HG02798 (cell line): ENCODE measurements around the gene KCTD21.

Source experiments
- ATAC-seq: cut with Tn5 transposase; IDR thresholded peaks from one replicate; pipeline ENCODE4 v1.9.1; 2021; ENCODE audit warnings: mild to moderate bottlenecking; ENCODE audit not compliant: unreplicated experiment, poor library complexity

Gene KCTD21

DNA sequence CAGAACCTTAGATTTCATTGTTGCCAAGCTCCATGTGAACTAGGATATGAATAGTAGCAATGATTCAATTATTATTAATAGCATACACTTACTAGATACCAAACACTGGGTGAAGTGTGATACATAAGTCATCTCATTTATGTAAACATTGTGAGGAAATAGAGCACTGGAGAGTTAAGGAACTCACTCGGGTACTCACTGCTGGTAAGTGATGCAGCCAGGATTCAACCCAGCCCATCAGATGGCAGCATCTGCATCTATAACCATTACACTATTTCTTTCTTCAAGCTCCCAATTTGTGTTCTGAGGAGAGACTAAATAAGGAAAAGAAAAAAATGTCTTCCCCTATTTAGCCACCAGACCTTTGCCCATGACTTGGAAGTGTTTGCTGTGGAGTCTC, 38.8 kb downstream of the KCTD21 start:
- ATAC-seq: no peak

DNA sequence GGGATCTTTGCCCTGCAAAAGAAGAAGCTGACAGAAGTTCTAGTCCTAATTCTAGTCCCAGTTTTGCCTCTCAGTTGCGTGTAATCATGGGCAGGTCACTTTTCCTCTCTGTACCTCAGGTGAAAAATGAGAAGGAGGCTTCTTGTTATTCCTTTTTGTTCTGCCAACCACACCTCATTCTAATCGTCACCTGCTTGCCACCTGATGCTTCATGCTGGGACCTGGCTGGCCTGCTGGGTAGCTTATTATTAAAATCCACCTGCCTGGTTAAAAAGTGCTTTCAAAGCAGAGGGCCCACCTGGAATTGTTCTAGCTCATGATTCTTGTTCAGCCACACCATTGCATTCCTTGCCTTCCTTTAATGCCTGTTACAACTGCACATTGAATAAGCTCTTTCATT, 40.6 kb downstream of the KCTD21 start:
- no peak for ATAC-seq

DNA sequence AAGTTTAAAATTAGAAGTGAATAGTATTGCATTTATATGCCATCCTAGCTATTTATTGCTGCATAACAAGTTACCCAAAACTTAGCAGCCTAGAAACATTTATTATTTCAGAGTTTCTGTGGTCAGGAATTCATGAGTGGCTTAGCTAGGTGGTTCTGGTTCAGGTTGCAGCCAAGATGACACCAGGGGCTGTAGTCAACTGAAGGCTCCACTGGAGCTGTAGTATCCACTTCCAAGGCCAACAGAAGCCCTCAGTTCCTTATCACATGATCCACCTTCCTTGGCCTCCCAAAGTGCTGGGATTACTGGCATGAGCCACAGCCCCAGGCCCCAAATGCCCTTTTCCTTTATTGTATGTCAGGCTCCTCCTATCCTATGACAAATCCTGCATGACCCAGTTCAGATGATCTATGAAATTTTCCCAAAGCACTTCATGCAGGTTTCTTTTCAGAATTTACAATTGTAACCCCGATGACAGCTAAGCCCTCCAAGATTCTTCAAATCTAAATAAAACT, 42.9 kb downstream of the KCTD21 start:
- no peak for ATAC-seq

DNA sequence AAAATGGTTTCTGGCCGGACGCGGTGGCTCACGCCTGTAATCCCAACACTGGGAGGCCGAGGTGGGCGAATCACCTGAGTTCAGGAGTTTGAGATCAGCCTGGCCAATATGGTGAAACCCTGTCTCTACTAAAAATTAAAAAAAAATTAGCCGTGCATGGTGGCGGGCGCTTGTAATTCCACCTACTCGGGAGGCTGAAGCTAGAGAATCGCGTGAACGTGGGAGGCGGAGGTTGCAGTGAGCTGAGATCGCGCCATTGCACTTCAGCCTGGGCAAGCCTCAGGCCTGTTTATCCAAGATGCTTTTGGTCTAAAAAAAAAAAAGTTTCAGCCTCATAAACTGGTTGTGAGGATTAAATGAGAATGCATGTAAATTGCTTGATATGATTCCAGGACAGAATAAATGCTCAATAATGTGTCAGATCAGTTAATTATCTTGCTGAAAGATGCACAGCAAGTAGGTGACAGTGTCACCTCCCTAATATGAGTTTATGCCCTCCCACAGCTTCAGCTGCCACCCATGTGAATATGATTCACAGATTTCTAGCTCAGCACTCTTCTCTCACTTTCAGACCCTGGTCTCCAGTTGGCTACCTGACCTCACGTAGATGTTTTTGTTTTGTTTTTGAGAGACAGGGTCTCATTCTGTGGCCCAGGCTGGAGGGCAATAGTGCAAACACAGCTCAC, 47.9 kb downstream of the KCTD21 start:
- no peak for ATAC-seq

DNA sequence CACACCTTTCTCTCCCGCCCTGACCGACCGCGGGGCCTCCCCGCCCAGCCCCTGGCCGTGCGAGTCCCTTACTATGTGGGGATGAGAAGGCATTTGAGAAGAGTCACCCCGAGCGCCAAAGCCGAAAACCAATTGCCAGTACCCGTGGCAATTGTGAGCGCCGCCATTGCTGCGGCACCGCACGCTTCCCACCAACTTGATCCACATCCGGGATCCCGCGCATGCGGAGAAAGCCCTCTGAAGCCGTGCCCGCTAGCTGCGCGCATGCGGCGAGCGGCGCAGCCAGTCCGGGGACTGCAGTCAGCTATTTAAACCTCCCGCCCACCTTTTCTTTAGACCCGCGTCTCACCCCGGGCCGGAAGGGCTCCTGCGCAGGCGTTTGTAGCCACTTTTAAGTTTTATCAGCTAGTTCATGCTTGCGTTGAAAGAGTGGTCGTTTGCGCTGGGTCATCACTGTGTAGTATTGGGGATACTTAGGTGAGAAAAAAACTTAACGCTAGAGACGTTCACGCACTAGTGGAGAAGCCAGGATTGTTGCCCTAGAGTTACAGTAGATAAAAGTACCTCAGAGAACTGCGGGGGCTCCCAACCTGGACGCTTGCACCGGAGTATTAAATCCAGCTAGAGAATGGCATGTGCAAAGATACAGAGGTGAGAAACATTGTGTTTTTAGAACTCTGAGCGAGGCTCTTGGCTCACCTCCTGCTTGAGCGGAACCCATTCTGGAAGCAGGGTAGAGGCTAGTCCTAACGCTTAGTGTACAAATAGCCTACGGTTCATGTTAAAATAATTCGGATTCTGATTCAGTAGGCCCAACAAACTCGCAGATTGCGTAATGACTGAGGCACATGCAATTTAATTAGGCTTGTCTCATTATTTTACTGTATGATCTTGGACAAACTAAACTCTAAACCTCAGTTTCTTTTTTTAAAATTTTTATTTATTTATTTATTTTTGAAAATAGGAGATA, 48.7 kb downstream of the KCTD21 start, which contains the start of gene ALG8:
Gene ALG8, minus strand, starts transcription at position 205 of the 970 bp plus-strand sequence. Its CDS starts 38 bp downstream, at position 167.
- peak; percentile 95 for ATAC-seq

DNA sequence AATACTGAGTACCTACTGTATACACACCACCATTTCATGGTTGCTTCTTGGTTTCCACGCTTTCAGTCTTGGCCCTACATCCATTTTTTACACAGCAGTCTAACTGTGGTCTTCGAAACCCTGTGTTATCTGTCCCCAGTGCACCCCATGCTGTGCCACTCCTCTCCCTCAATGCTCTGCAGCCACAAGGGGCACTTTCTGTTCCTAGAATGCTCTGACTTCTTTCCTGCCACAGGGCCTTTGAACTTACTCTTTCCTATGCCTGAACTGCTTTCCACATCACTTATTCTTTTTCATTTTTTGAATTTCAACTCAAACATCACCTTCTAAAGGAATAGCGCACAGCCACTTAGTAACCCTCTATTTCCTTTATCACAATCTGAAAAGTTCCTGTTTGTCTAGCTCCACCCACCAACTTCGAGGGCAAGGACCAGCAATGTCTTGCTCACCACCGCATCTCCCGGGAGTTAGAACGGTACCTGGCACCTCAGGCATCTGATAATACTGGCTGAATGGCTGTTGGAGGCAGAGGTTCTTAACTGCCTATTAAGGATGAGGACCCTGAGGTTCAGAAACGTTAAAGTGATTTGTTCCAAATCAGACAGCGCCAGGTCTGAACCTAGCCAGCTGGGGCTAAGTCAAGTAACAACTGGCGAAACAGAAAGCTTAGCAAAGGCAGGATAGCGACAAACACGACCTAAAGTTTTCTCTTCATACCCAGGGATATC, 49.6 kb downstream of the KCTD21 start:
- ATAC-seq: peak; percentile 26

DNA sequence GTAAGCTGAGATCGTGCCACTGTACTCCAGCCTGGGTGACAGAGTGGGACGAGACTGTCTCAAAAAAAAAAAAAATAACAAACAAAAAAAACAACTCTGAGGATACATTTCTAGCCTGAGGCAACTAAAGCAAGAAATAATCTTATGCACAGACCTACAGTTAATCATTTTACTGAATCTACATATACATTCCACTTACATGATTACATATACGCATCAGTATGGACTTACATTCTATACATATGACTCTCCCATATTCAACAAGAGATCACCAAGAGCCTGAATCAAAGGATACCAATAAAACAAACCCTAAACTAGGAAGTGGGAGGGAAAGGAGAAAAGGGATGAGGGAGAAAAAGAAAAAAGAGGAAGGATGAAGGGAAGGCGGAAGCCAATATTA, 50.1 kb downstream of the KCTD21 start:
- no peak for ATAC-seq

DNA sequence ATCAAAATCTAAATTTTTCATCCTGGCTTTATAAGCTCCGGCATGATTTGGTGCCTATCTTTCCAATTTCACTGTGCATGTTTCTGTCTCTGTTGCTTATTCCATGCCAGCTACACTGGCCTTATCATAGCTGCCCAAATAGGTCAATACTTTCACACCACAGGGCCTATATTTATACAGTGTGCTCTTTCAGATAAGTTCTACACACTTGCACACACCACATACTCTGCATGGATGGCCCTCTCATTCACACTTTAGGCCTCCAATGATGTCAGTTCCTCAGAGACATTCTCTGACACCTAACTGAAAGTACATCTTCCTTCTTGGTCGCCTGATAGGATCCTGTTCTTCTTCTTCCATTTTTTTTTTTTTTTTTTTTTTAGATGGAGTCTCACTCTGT, 56.0 kb downstream of the KCTD21 start:
- ATAC-seq: no peak

DNA sequence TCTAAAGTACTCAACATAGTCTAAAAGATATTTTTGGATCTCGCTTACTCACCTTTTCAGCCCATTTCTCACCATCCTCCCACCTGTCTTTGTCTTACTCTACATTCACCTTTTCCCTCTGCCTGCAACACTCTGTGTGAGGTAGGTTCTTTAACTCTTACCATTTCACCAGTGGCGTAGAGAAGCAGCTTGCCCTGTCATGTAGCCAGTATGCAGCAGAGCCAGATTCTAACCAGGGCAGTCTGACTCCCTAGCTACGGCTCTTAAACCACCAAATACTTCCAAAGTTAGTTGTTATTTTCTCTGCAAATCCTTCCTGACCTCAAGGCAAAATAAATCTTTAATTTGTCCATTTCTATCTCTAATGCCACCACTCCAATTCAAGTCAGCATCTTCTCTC, 56.5 kb downstream of the KCTD21 start:
- ATAC-seq: no peak

DNA sequence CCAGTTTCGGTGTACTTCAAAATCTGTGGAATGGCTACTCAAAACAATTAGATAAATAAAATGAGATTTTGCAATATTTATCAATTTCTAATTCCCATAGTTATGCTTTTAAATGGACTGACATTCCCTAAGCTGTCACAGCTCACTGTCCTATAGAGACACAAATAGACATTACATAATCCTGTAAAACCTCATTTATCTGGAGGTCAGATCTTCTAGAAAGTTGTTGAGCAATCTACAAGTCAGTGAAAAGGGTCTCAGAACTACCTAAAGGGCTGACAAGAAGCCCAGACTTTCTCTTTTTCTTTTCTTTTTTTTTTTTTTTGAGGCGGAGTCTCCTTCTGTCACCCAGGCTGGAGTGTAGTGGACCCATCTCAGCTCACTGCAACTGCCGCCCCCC, 61.0 kb downstream of the KCTD21 start:
- ATAC-seq: no peak
